Esophagus mucosa (tissue), 1 donor: ENCODE data around the gene AGAP1. TPM values are rescaled to one million over a fixed set of nuclear protein-coding genes. Genes with fewer than 3 reads are reported as not detected.

Source experiments
- ATAC-seq: fragments of 200-7000 bp; cut with Tn5 transposase; one replicate; pipeline ENCODE4 v1.9.1; 2020
- total RNA-seq: library from RNA; stranded (reverse); gene quantifications from one replicate; pipeline ENCODE4 v1.2.4, GENCODE V29; 2023
- donor health status: DM: yes; HTN: yes; CAD: no.

AGAP1 gene
- total RNA-seq, 1 donor from 2014 or later: 17.1 TPM

- ATAC-seq: no peak
Observed at GRCh38 chr2:235854276-235854675, 360.4 kb downstream of the AGAP1 start.

GRCh38 chr2:235855011-235855410, 361.2 kb downstream of the AGAP1 start:
- no peak for ATAC-seq

DNA sequence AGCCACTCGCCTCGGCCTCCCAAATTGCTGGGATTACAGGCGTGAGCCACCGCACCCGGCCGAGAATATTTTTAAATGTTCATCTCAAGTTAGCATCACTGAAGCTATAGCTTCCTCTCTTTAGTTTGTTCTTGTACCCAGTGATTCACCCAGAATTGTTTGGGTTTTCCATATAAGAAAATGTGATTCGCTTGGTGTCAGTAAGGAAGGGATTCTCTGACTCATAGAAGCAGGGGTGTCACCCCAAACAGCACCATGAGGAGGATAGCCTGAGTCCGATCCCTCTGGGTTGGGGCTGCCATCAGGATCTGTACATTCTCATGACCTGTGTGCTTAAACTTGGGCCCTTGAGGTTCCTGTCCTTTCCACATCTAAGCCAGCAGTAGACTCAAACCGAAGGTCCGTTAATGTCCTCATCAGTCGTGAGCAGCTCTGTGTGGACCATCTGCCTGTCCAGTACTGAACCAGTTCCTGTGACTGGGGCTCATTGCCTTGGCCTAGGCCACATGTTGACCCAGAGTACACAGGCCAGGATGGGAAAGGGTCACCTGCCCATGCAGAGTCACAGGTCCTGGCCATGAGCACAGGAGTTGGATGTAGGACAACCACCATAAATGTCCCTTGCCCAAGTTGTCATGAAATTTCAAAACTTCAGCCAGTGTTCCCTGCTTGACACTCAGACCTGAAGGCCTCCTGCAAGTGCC, 362.5 kb downstream of the AGAP1 start:
- no peak for ATAC-seq

GRCh38 chr2:235857598-235857997, 363.8 kb downstream of the AGAP1 start:
- no peak for ATAC-seq

- no peak for ATAC-seq
Observed at GRCh38 chr2:235858881-235859280, 365.0 kb downstream of the AGAP1 start.

- ATAC-seq: no peak
Observed at GRCh38 chr2:235859651-235860050, 365.8 kb downstream of the AGAP1 start.

GRCh38 chr2:235860111-235860510, 366.3 kb downstream of the AGAP1 start:
- no peak for ATAC-seq

DNA sequence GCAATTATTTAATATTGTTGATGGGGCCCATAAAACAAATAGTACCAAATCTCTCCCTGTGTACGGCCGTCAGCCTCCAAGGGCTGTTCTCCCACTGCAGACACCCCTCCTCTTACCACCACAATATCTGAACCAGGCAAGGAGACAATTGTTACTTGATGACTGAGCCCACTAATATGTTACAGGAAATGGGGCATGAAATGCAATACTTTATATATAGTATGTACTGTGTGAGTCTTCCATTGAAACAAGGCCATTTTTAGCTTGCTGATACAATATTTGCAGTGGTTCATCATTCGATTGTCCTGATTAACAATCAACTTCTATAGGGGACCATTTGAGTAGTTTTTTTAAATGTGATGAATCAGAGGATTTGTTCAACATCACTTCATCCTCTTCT, 367.0 kb downstream of the AGAP1 start:
- ATAC-seq: no peak

GRCh38 chr2:235861383-235861782, 367.5 kb downstream of the AGAP1 start:
- ATAC-seq: no peak

DNA sequence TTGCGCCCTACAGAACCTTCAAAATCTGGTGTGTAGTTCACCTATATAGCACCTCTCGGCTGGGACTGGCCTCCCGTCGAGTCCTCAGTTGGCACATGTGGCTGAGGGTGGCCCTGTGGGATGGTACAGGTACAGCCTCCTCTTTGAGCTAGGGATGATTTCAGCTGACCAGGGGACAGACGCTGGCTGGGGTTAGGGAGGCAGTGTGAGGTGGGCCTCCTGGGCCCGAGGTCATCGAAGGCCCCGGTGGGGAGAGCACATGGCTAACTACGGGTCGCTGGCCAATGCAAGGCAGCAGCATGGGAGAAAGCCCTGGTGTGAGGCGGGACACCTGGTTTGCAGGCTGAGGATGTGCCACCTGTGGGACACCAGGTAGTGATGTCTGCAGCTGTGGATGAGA, 369.6 kb downstream of the AGAP1 start:
- no peak for ATAC-seq

DNA sequence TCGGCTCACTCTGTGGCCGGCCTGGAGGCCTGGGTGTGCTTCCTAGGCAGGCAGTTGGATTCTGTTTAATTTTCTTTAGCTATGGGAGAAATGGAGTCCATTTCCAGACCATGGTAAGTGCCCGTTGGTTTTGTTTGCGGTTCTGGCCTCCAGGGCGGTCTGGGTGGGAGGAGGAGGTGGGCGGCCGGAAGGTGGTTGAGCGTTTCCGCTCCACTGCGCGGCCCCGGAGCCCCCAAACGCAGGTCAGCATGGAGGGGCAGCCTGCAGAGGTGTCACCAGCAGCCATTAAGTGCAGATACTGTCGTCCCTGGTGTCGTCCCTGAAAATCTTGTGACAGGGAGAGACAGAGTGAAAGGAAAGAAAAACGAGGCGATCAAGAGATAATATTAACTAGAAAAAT, 370.5 kb downstream of the AGAP1 start:
- no peak for ATAC-seq

DNA sequence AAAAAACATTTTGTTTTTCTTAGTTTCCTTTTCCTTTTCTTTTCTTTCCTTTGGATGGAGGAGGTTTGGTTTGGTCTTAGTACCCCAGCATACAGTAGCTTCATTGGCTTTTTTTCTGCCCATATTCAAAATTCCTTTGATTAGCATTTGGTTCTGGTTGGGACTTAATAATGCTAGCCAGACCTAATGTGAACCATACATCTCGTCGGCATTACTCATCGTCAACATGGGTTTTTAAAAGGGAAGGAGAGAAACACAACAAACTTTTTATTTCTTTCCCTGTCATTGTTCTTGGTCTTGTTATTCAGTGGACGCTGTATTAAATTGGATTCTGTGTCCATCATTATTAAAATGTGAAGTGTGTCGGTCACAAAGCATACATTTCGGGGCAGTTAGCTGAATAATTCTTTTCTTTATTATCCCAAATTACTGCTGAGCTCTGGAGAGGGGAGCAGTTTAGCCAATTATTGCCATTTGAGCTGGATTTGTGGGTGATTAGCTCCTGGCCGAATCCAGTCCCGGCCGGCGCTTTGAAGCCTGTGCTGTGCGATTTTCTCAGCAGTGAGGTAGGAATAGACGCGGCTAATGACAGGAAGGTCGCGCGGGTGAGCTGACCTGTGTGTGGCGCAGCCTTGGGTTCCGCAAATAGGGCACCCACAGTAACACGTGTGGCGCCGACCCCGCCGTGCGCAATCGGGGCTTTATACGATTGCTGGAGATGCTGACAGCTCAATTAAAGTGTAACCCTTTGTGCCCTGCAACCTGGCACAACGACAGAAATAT, 371.1 kb downstream of the AGAP1 start:
- ATAC-seq: no peak

DNA sequence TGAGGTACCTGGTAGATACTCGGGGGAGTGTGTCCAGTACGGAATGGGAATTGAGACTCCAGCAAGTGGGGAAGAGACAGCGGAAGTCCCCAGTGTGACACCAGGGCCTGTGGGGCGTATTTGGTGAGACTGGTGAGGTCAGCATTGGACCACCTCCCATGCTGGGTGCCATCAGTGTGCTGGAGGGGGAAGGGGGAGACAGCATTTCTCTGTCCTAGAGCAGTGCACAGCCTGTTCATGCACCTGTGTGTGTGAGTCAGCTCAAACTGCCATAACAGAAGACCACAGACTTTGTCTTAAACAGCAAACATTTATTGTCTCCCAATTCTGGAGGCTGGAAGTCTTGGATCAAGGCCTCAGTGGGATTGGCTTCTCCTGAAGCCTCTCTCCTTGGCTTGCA, 372.5 kb downstream of the AGAP1 start:
- ATAC-seq: no peak

- ATAC-seq: no peak
Observed at GRCh38 chr2:235868224-235868623, 374.4 kb downstream of the AGAP1 start.

GRCh38 chr2:235868645-235869044, 374.8 kb downstream of the AGAP1 start:
- ATAC-seq: no peak

DNA sequence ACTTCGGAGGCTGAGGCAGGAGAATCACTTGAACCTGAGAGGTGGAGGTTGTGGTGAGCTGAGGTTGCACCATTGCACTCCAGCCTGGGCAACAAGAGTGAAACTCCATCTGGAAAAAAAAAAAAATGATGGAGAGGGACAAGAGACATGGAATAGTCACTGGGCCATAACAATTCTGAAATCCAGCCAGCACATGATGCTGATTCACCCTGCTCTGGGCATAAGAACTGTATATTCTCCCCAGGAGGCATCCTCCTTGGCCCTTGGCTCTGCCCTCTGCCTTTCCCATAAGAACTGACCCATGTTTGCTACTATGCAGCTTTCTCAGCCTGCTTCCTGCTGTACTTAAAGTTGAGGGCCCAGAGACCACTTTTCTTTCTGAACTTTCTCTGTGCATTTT, 376.7 kb downstream of the AGAP1 start:
- no peak for ATAC-seq

GRCh38 chr2:235876099-235876679, 382.3 kb downstream of the AGAP1 start:
- no peak for ATAC-seq

DNA sequence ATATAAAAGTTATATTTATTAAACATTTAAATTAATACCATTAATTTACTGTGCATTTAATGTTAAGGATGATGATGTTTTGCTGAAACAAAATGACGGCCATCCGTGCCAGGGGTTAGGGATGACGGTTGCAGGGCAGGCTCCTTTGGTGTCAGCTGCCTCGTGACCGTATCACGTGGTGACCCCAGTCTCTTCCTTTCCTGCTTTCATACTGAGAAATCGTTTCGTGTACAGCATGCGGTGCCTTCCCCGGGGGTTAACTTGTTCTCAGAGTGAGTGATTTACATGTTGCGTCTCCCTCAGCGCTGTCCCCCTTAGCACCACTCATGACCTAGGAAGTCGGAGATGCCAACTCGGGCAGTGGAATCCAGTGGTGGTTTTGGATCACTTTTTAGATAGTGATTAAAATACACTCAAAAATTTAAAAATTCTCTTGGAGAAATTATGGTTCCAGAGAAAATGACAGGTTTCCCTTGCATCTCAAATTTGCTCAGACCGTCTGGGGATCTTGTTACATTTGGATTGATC, 383.5 kb downstream of the AGAP1 start:
- no peak for ATAC-seq

GRCh38 chr2:235879116-235879515, 385.3 kb downstream of the AGAP1 start:
- ATAC-seq: no peak

GRCh38 chr2:235883675-235884074, 389.8 kb downstream of the AGAP1 start:
- no peak for ATAC-seq

DNA sequence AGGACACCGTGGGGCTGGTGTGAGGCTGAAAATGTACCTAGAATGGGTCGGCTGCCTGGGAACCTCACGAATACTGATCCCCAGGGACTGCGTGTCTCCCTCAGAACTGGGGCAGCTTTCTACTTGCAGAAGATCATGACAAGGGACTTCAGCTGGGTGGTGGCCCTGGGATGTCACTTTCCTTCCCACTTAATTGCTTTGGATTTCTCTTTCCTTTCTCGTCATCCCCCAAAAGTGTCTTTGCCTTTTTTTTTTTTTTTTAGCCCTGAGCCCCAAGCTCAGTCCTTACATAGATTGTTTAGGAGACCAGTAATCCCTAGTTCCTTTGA, 395.4 kb downstream of the AGAP1 start:
- no peak for ATAC-seq

- no peak for ATAC-seq
Observed at GRCh38 chr2:235893129-235893698, 399.4 kb downstream of the AGAP1 start.

DNA sequence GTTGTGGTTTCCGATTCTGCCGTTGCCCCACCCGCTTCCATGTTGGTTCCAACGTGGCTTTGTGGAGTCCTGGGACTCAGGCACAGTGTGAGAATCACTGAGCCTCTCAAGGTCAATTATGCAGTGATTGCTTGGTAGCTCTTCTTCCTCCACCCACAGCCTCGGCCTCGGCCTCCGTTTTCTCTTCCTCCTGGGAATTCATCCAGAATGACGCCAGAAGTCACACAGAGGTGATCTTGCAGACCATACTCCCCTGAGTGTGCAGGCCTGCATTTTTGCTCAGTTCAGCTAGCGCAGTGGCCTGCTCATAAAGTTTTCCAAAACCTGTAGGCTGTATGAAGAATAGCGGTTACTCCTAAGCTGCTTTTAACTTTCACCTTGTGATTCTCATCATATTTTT, 401.0 kb downstream of the AGAP1 start:
- ATAC-seq: no peak
